Suprapubic skin (tissue), 4 donors: Measurements from ENCODE around the gene GYPC.

Experiments used
- CTCF ChIP-seq, 2 donors: fragments of 200-600 bp in 1 of 2; fragments of 450-650 bp in 1 of 2; sonication (generic) in 1 of 2; IDR thresholded peaks; one replicate each; pipeline ENCODE4 v1.5.1; 2016 to 2019; ENCODE audit warnings: antibody characterized with exemption in 2 of 2, mild to moderate bottlenecking in 1 of 2, moderate library complexity in 1 of 2
- EP300 ChIP-seq: sonication (generic); formaldehyde crosslinking; IDR thresholded peaks from one replicate; pipeline ENCODE4 v1.6.1; 2017; ENCODE audit warnings: antibody characterized with exemption
- POLR2A ChIP-seq, 2 donors: fragments of 450-650 bp; IDR thresholded peaks; one replicate each; pipeline ENCODE4 v1.6.1; 2017; ENCODE audit warnings: antibody characterized with exemption in 2 of 2, mild to moderate bottlenecking in 2 of 2, moderate library complexity in 2 of 2
- POLR2AphosphoS5 ChIP-seq, 3 donors: sonication (generic); formaldehyde crosslinking; IDR thresholded peaks; one replicate each; pipeline ENCODE4 v1.6.1; 2017; ENCODE audit warnings: antibody characterized with exemption in 3 of 3

DNA sequence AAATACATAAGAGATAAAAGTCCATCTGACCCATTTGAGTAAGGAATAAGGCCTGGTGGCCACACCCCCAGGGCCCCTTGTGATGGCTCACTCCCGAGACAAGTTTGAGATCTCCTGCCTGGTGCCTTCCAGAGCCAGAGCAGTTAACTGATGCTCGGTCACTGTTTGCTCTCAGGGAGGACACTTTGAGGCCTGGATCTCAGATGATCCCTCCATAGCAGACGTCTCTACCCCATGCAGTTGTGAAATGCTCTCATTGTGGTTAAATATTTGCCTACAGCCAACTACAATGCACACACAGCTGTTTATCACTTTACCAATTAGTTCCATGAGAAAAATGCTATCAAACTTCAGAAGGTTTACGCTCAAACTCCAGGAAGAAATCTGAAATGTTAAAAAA is 12.3 kb downstream of the GYPC start:
- TF ChIP-seq CTCF (IDR thresholded peaks at IDR 0.05) (no peak), EP300 (no peak), POLR2A (IDR thresholded peaks at IDR 0.05) (no peak), POLR2AphosphoS5 (IDR thresholded peaks at IDR 0.05) (no peak)
